Stimulated activated CD8-positive, alpha-beta memory T cell treated with anti-CD3 and anti-CD28 coated beads, Interleukin-2, amount 100 ng/mL, for 1 hour (primary cell): Measurements from ENCODE around the gene SLC26A3.

Experiments
- DNase-seq, 2 donors: peaks; one replicate each; pipeline ENCODE4 v3.0.0-alpha.2; 2020; ENCODE audit warnings: low read depth in 2 of 2

SLC26A3 gene

GRCh38 chr7:107746006-107746405 is 57.0 kb downstream of the SLC26A3 start:
- DNase-seq: no peak

GRCh38 chr7:107744345-107744750 is 58.7 kb downstream of the SLC26A3 start:
- no peak for DNase-seq

GRCh38 chr7:107743567-107744344 is 59.3 kb downstream of the SLC26A3 start, which contains the start of gene CBLL1:
TSS of gene CBLL1 (plus strand) at chr7:107744142. CDS start at chr7:107744164, 22 bp downstream.
- DNase-seq: peak; percentile 92 to 98

GRCh38 chr7:107742678-107743566 is 60.1 kb downstream of the SLC26A3 start:
- peak in 1 of 2 donors; percentile 39 for DNase-seq

- DNase-seq: no peak
These were observed 74.7 kb downstream of the SLC26A3 start for GRCh38 chr7:107728276-107728675.

- DNase-seq: no peak
These were observed 76.5 kb downstream of the SLC26A3 start for GRCh38 chr7:107726356-107727130.

GRCh38 chr7:107725138-107725740 is 77.8 kb downstream of the SLC26A3 start:
- DNase-seq: peak in 1 of 2 donors; percentile 11

GRCh38 chr7:107723255-107723654 is 79.8 kb downstream of the SLC26A3 start:
- no peak for DNase-seq

- DNase-seq: no peak
These were observed 81.7 kb downstream of the SLC26A3 start for GRCh38 chr7:107721286-107721685.

GRCh38 chr7:107718456-107719193 is 84.4 kb downstream of the SLC26A3 start:
- no peak for DNase-seq

GRCh38 chr7:107715531-107715930 is 87.5 kb downstream of the SLC26A3 start:
- DNase-seq: no peak
